Smooth muscle cell (in vitro differentiated cells): ENCODE measurements around the gene ZCCHC7. TPM values are rescaled to one million over a fixed set of nuclear protein-coding genes. Genes with fewer than 3 reads are reported as not detected.

Source experiments
- DNase-seq: peaks from one replicate; lab custom pipeline; 2025; ENCODE audit not compliant: unreplicated experiment; lab: John Stamatoyannopoulos, UW
- H2AFZ ChIP-seq: fragments of 200-600 bp; sonication (generic); 2 replicates; pipeline ENCODE4 v1.6.0; 2016; ENCODE audit warnings: antibody characterized with exemption, low read depth, mild to moderate bottlenecking
- H3F3A ChIP-seq: fragments of 200-600 bp; sonication (generic); 2 replicates; pipeline ENCODE4 v1.6.0; 2017; ENCODE audit warnings: antibody characterized with exemption, low read depth
- H3K27ac ChIP-seq: fragments of 200-600 bp; sonication (generic); 2 replicates; pipeline ENCODE4 v1.5.1; 2016; ENCODE audit warnings: low read depth, mild to moderate bottlenecking
- H3K27me3 ChIP-seq: fragments of 200-600 bp; sonication (generic); 2 replicates; pipeline ENCODE4 v1.6.1; 2016; ENCODE audit warnings: low read depth, mild to moderate bottlenecking
- H3K36me3 ChIP-seq: fragments of 200-600 bp; sonication (generic); 2 replicates; pipeline ENCODE4 v1.5.1; 2016; ENCODE audit warnings: low read depth
- H3K4me1 ChIP-seq: fragments of 200-600 bp; sonication (generic); 2 replicates; pipeline ENCODE4 v1.5.1; 2016; ENCODE audit warnings: low read depth
- H3K4me2 ChIP-seq: fragments of 200-600 bp; sonication (generic); 2 replicates; pipeline ENCODE4 v1.6.0; 2016; ENCODE audit warnings: mild to moderate bottlenecking
- H3K4me3 ChIP-seq: fragments of 200-600 bp; sonication (generic); 2 replicates; pipeline ENCODE4 v1.5.1; 2016; ENCODE audit warnings: mild to moderate bottlenecking
- H3K79me2 ChIP-seq: fragments of 200-600 bp; sonication (generic); 2 replicates; pipeline ENCODE4 v1.6.0; 2016; ENCODE audit warnings: low read depth, mild to moderate bottlenecking
- H3K9ac ChIP-seq: fragments of 200-600 bp; sonication (generic); 2 replicates; pipeline ENCODE4 v1.6.0; 2016; ENCODE audit warnings: low read depth
- H3K9me3 ChIP-seq: fragments of 200-600 bp; sonication (generic); replicated peaks from 2 replicates; pipeline ENCODE4 v1.5.1; 2016; ENCODE audit warnings: low read depth
- H4K20me1 ChIP-seq: fragments of 200-600 bp; sonication (generic); 2 replicates; pipeline ENCODE4 v1.6.0; 2016; ENCODE audit warnings: low read depth
- CTCF ChIP-seq: fragments of 200-600 bp; sonication (generic); IDR thresholded peaks from 2 replicates; pipeline ENCODE4 v1.5.1; 2017; ENCODE audit warnings: borderline replicate concordance, mild to moderate bottlenecking, antibody characterized with exemption; ENCODE audit not compliant: insufficient read depth, poor library complexity, severe bottlenecking
- WGBS: methylation state at CpG from one replicate; pipeline ENCODE4 v1.1.7; 2016; ENCODE audit warnings: low lambda C conversion rate; 5-methylcytosine and 5-hydroxymethylcytosine counted together
- polyA plus RNA-seq: library from polyadenylated mRNA; unstranded; fragments of >200 nt; fragmentation: Nextera tagmentation; extraction: Ambion mirVana; gene quantifications from 2 replicates; pipeline ENCODE4 v1.2.1, GENCODE V29; 2016
- total RNA-seq: library from RNA; depleted of rRNA; stranded (reverse); fragments of >200 nt; gene quantifications from 2 replicates; pipeline ENCODE4 v1.2.3, GENCODE V29; 2014

ZCCHC7 gene
- total and polyA plus RNA-seq, 2 experiments from 2014 or later, result 19.0 to 24.7 TPM

DNA sequence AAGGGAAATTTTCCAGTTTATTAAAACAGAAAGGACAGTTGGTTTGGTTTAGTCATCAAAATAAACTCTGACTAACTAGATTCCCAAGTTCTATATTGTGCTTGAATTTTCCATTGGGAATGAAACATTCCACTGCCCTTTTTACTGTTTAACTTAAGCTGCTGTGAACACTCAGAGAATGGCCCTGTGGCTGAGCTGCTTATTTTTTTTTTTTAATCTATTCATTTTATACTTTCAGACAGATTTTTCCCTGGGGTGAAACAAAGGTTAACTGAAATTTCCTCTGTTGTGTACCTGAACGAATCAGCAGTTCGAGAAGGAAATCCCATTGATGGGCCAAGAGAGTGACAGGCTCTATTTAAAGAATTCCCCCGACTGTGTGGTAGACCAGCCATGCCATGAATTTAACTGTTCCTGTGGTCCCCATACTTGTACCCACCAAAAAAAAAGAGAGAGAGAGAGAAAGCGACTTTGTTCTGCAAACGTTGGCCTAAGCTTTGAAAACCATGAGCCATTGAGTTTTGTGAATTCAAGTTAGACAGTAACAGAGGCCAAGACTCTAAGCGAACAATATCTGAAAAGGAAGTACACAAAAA is 163.5 kb downstream of the ZCCHC7 start:
- Histone ChIP-seq H3K9ac (no peak overlapping the region), H2AFZ (no peak overlapping the region)
- 90% methylated on average over 6 of the region's 6 CpGs for WGBS

GRCh38 chr9:37284636-37285035 is 164.3 kb downstream of the ZCCHC7 start:
- no peak overlapping the region for H3K4me2 ChIP-seq
- H3K4me3 ChIP-seq, result no peak overlapping the region
- peaks cover 15% of the 10 kb centered on the region for H3K4me1 ChIP-seq
- H3K27ac ChIP-seq, result no peak overlapping the region
- peaks cover 3% of the 10 kb centered on the region for H3F3A ChIP-seq
- H4K20me1 ChIP-seq, result peaks cover 25% of the 10 kb centered on the region
- H2AFZ ChIP-seq, result no peak overlapping the region
- H3K9ac ChIP-seq, result no peak overlapping the region
- 90% methylated on average over 1 of the region's 1 CpG for WGBS
- no peaks in the 10 kb centered on the region for H3K36me3 ChIP-seq
- H3K27me3 ChIP-seq, result no peaks in the 10 kb centered on the region
- no peaks in the 10 kb centered on the region for H3K9me3 ChIP-seq
- peaks cover 17% of the 10 kb centered on the region for H3K79me2 ChIP-seq
- DNase-seq, result no peak
- TF ChIP-seq CTCF, result no peak

More for the DNA sequence above, 163.5 kb downstream of the ZCCHC7 start:
- Histone ChIP-seq H4K20me1 (peaks cover 25% of the 10 kb centered on the region), H3K27me3 (no peaks in the 10 kb centered on the region), H3K4me1 (peaks cover 15% of the 10 kb centered on the region), H3K79me2 (peaks cover 17% of the 10 kb centered on the region), H3K4me2 (no peak overlapping the region), H3K4me3 (no peak overlapping the region), H3F3A (peaks cover 3% of the 10 kb centered on the region), H3K36me3 (no peaks in the 10 kb centered on the region), H3K27ac (peak overlapping the region; percentile 23), H3K9me3 (no peaks in the 10 kb centered on the region)
- no peak for DNase-seq
- TF ChIP-seq CTCF, result no peak

DNA sequence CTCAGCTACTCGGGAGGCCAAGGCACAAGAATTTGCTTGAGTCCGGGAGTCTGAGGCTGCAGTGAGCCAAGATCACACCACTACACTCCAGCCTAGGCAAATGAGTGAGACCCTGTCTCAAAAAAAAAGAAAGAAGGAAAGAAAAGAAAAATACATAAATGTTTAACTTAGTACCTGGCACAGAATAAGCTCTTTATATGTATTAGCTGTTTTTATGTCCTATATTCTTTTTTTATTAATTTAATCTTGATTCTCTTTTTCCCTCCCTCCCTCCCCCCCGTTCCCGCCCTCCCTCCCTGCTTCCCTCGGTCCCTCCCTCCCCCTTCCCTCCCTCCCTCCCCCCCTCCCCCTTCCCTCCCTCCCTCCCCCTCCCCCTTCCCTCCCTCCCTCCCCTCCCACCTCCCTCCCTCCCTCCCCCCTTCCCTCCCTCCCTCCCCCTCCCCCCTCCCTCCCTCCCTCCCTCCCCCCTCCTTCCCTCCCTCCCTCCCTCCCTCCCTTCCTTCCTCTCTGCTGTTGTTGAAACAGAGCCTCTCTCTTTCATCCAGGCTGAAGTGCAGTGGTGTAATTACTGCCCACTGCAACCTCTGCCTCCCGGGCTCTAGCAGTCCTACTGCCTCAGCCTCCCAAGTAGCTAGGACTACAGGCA is 166.3 kb downstream of the ZCCHC7 start:
- Histone ChIP-seq H2AFZ (no peak overlapping the region), H3K36me3 (no peaks in the 10 kb centered on the region), H3K9ac (no peak overlapping the region), H3K4me3 (no peak overlapping the region), H3F3A (peaks cover 3% of the 10 kb centered on the region), H3K4me1 (peaks cover 15% of the 10 kb centered on the region), H3K27me3 (no peaks in the 10 kb centered on the region), H3K9me3 (no peaks in the 10 kb centered on the region), H3K79me2 (peaks cover 17% of the 10 kb centered on the region), H3K27ac (no peak overlapping the region), H4K20me1 (peaks cover 28% of the 10 kb centered on the region), H3K4me2 (no peak overlapping the region)
- TF ChIP-seq CTCF, result no peak
- DNase-seq, result no peak
- WGBS, result 52% methylated on average over 6 of the region's 6 CpGs
